ENCODE measurements around the gene RAPGEF3.

GRCh38 chr12:47722941-47723631 lies 35.6 kb downstream of the RAPGEF3 start:
- no peak for TF ChIP-seq PATZ1 (CRISPR knock-in tag; IDR thresholded peaks at IDR 0.05; ENCODE audit: borderline replicate concordance)
- no peak for TF ChIP-seq OSR1 (CRISPR knock-in tag; IDR thresholded peaks at IDR 0.05)
- TF ChIP-seq ZFP30 (CRISPR knock-in tag; IDR thresholded peaks at IDR 0.05), result no peak
- no peak for TF ChIP-seq ARNTL (CRISPR knock-in tag; IDR thresholded peaks at IDR 0.05; ENCODE audit: borderline replicate concordance, low read depth)
- TF ChIP-seq ZFP3 (CRISPR knock-in tag; IDR thresholded peaks at IDR 0.05), result no peak
- no peak for TF ChIP-seq CSRNP3 (CRISPR knock-in tag; IDR thresholded peaks at IDR 0.05)
- TF ChIP-seq TOX (CRISPR knock-in tag; IDR thresholded peaks at IDR 0.05; ENCODE audit: borderline replicate concordance), result no peak
- no peak for TF ChIP-seq RARB (CRISPR knock-in tag; IDR thresholded peaks at IDR 0.05)
- TF ChIP-seq ZNF70 (CRISPR knock-in tag; IDR thresholded peaks at IDR 0.05), result no peak
- no peak for TF ChIP-seq ZC3H10 (CRISPR knock-in tag; IDR thresholded peaks at IDR 0.05)
- TF ChIP-seq POU6F1 (CRISPR knock-in tag; IDR thresholded peaks at IDR 0.05; ENCODE audit: borderline replicate concordance, low read depth), result no peak
- TF ChIP-seq ESRRG (CRISPR knock-in tag; IDR thresholded peaks at IDR 0.05), result no peak
- no peak for TF ChIP-seq SNAI2 (CRISPR knock-in tag; IDR thresholded peaks at IDR 0.05)
